GM13977 (cell line): ENCODE measurements around the gene KCNAB1.

ENCODE experiments used
- DNase-seq: peaks from one replicate; pipeline ENCODE4 v3.0.0; 2012; ENCODE audit warnings: low spot score
- CTCF ChIP-seq: IDR thresholded peaks from 2 replicates; pipeline ENCODE4 v1.5.1; 2012; ENCODE audit warnings: mild to moderate bottlenecking, control low read depth; ENCODE audit not compliant: insufficient read depth; ENCODE audit errors: extremely low read depth, missing control alignments
- in situ Hi-C: fragments of 300-500 bp; cut with MboI; formaldehyde crosslinking; loops from one replicate; pipeline ENCODE4 v1.12.0; 2022; ENCODE audit warnings: low sequenced_read_pairs, low pct_unique_long_range_greater_than_20kb, mixed read lengths, inconsistent platforms; ENCODE audit not compliant: unreplicated experiment

Gene KCNAB1

GRCh38 chr3:156109989-156110388, 10.4 kb upstream of the KCNAB1 start:
- DNase-seq = no peak
- in situ Hi-C loops = no loop called here

DNA sequence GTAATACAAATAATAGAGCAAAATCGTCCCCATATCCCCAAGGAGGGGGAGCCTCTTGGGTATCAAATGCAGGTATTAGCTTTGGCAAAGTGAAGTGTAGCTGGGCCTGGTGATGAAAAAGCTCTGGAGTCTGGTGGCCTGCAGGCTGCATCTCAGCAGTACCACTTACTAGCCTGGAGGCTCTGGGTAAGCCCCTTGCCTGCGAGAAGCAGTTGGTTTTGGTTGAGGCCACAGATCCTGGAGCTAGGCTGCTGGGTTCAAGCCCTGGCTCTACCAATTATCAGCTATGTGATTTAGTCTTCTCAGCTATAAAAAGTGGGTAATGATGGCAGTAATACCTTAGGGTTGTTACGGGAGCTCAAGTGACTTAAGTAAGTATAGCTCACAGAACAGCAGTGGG, 6.1 kb downstream of the KCNAB1 start:
- no peak for TF ChIP-seq CTCF
- in situ Hi-C loops = no loop called here
- DNase-seq = no peak

More at GRCh38 chr3:156109989-156110388, 10.4 kb upstream of the KCNAB1 start:
- TF ChIP-seq CTCF = no peak

DNA sequence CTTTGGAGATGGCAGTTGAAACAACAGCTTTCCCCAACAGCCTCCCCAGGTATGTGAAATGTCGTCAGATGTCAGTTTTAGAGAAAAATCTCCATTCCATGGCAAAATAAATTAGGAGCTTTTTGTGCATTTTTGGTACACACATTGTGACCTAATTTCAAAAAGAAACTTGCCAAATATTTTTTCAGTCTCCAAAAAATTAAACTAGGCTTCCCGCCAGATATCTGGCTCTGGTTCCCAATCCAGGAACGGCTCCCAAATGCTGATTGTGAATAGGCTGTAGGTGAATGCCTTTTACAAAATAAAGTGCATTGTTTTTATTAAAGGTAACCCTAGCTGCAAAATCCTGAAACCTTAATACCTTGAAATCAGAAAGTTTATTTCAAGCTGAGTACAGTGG, 10.9 kb downstream of the KCNAB1 start:
- DNase-seq = no peak
- in situ Hi-C loops = no loop called here
- TF ChIP-seq CTCF = no peak

GRCh38 chr3:156131799-156132198, 11.4 kb downstream of the KCNAB1 start:
- in situ Hi-C loops = no loop called here
- no peak for DNase-seq
- TF ChIP-seq CTCF = no peak

- no peak for TF ChIP-seq CTCF
- DNase-seq = no peak
- in situ Hi-C loops = no loop called here
These were observed 11.9 kb downstream of the KCNAB1 start for GRCh38 chr3:156132313-156132712.

GRCh38 chr3:156133076-156133475, 12.7 kb downstream of the KCNAB1 start:
- in situ Hi-C loops = no loop called here
- TF ChIP-seq CTCF = no peak
- DNase-seq = no peak
